ENCODE measurements around the gene RPS29. TPM values are rescaled to one million over a fixed set of nuclear protein-coding genes. Genes with fewer than 3 reads are reported as not detected.
A peak's percentile ranks its signal among the peaks of the same experiment; 100 is the strongest.

Gene RPS29
- total and polyA plus RNA-seq, 2 of the 13 experiments (the other 11 are each of a cell fraction or from before 2014, with no cell fraction given) = 4,303 to 8,215 TPM

GRCh38 chr14:49633640-49634546, 47.7 kb upstream of the RPS29 start (continued):
- TF ChIP-seq ZNF296 (CRISPR knock-in tag; conservative IDR thresholded peaks at IDR 0.05) (peak; percentile 79; the same call in 1 of the 2 replicates), PITX1 (CRISPR knock-in tag; IDR thresholded peaks at IDR 0.05) (peak; percentile 88; the same call in 1 of the 2 replicates), MEIS1 (CRISPR knock-in tag; IDR thresholded peaks at IDR 0.05; ENCODE audit: borderline replicate concordance) (peak; percentile 35; the same call in 1 of the 2 replicates), MIER3 (CRISPR knock-in tag; IDR thresholded peaks at IDR 0.05; ENCODE audit: borderline replicate concordance) (peak; percentile 54; the same call in 1 of the 2 replicates), ZNF431 (CRISPR knock-in tag; IDR thresholded peaks at IDR 0.05; ENCODE audit: borderline replicate concordance, low read depth) (peak; percentile 82), JUN (CRISPR knock-in tag; IDR thresholded peaks at IDR 0.05) (peak; percentile 42; the same call in 1 of the 2 replicates), ZC3H13 (CRISPR knock-in tag; IDR thresholded peaks at IDR 0.05) (peak; percentile 91), ZNF20 (CRISPR knock-in tag; IDR thresholded peaks at IDR 0.05) (peak; percentile 83; the same call in 1 of the 2 replicates), ZNF530 (CRISPR knock-in tag; IDR thresholded peaks at IDR 0.05; ENCODE audit: low read depth) (no peak), ZNF362 (CRISPR knock-in tag; IDR thresholded peaks at IDR 0.05; ENCODE audit: borderline replicate concordance) (peak; percentile 3; the same call in 1 of the 2 replicates), PCBP2 (optimal IDR thresholded peaks at IDR 0.05; ENCODE audit: low read depth, low read length, poor library complexity, severe bottlenecking) (no peak), ZNF335 (CRISPR knock-in tag; IDR thresholded peaks at IDR 0.05) (peak; percentile 91), ZNF737 (CRISPR knock-in tag; IDR thresholded peaks at IDR 0.05; ENCODE audit: borderline replicate concordance) (no peak), NFAT5 (CRISPR knock-in tag; IDR thresholded peaks at IDR 0.05) (no peak), ZFX (CRISPR knock-in tag; IDR thresholded peaks at IDR 0.05; ENCODE audit: low read depth) (peak; percentile 91), ZNF383 (CRISPR knock-in tag; IDR thresholded peaks at IDR 0.05; ENCODE audit: borderline replicate concordance) (no peak)
